ENCODE results near the gene GPR137B. TPM values are rescaled to one million over a fixed set of nuclear protein-coding genes. Genes with fewer than 3 reads are reported as not detected.

Gene GPR137B
- total RNA-seq, 1 donor from 2014 or later = 11.8 TPM

DNA sequence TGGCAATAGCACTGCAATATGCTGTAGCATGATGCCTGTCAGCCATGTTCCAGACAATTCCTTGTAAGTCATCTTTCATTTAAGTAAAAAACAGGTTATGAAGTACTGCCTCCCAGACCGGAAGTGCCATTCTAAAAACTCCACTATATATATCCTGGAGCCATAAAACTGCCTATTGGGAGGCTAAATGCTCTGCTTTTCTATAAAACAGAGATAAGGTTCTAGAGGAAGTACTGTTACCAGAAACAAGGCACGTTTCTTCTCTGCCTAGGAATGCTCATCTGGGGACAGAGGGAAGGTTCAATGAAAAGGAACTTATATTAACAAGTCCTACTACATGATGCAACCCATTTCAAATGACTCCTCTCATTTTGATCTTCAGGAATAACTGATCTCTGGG is 66.8 kb downstream of the GPR137B start:
- H3K4me1 Mint-ChIP-seq = peaks cover 24% of the 10 kb centered on the region
- H3K36me3 Mint-ChIP-seq (ENCODE audit: low read depth) = peaks cover 10% of the 10 kb centered on the region
- TF ChIP-seq, protein P1, sequence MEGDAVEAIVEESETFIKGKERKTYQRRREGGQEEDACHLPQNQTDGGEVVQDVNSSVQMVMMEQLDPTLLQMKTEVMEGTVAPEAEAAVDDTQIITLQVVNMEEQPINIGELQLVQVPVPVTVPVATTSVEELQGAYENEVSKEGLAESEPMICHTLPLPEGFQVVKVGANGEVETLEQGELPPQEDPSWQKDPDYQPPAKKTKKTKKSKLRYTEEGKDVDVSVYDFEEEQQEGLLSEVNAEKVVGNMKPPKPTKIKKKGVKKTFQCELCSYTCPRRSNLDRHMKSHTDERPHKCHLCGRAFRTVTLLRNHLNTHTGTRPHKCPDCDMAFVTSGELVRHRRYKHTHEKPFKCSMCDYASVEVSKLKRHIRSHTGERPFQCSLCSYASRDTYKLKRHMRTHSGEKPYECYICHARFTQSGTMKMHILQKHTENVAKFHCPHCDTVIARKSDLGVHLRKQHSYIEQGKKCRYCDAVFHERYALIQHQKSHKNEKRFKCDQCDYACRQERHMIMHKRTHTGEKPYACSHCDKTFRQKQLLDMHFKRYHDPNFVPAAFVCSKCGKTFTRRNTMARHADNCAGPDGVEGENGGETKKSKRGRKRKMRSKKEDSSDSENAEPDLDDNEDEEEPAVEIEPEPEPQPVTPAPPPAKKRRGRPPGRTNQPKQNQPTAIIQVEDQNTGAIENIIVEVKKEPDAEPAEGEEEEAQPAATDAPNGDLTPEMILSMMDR (conservative IDR thresholded peaks at IDR 0.05) = no peak
- H3K27me3 Mint-ChIP-seq (ENCODE audit: low read depth) = no peaks in the 10 kb centered on the region
- H3K27ac Mint-ChIP-seq (ENCODE audit: unreplicated experiment) = no peak overlapping the region
- no peaks in the 10 kb centered on the region for H3K9me3 Mint-ChIP-seq
- H3K4me3 Mint-ChIP-seq = no peak overlapping the region
- DNase-seq (ENCODE audit: low read depth, low spot score) = no peak

DNA sequence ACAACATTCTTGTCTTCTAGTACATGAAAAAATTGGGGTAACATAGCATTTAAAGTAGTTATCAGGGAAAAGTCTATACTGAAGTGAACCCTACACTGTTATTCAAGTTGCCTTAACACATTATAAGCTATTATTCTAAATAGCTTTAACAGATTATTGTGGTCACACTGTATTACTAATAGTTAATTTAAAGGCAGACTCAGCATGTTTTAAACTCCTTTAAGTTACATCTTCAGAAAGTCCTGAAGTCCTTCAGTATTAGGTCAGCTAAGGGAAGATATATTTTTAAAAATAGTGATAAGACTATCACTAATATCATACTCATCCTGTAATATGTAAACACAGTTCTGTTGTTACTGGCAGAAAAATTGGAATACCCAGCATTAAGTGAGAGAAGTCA is 67.4 kb downstream of the GPR137B start:
- Mint-ChIP-seq H3K4me3 (no peak overlapping the region), H3K9me3 (no peaks in the 10 kb centered on the region), H3K36me3 (ENCODE audit: low read depth) (peaks cover 5% of the 10 kb centered on the region), H3K27ac (ENCODE audit: unreplicated experiment) (no peak overlapping the region), H3K4me1 (peaks cover 19% of the 10 kb centered on the region), H3K27me3 (ENCODE audit: low read depth) (no peaks in the 10 kb centered on the region)
- no peak for DNase-seq (ENCODE audit: low read depth, low spot score)
- TF ChIP-seq, protein P1 (conservative IDR thresholded peaks at IDR 0.05) = no peak

DNA sequence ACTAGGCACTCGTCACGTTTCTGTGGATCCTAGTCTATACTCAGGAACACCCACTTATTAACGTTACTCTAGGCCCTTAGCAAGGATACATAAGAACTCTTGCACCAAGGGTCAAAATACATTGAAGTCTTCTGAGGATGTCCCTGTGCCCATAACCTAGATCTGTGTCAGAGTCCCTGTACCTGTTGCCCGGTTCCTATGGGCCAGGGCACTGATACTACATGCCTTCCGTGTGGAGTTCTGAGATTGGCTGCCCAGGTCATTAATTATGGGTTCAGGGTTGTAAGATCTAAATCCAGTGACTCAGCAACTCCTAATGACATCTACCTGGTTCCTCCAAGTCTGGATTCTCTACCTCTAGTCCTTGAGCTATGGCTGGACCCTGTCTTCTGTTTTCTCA is 69.5 kb downstream of the GPR137B start:
- no peak overlapping the region for H3K27ac Mint-ChIP-seq (ENCODE audit: unreplicated experiment)
- H3K36me3 Mint-ChIP-seq (ENCODE audit: low read depth) = peaks cover 3% of the 10 kb centered on the region
- no peak for DNase-seq (ENCODE audit: low read depth, low spot score)
- H3K4me3 Mint-ChIP-seq = no peak overlapping the region
- H3K9me3 Mint-ChIP-seq = no peaks in the 10 kb centered on the region
- peaks cover 7% of the 10 kb centered on the region for H3K4me1 Mint-ChIP-seq
- H3K27me3 Mint-ChIP-seq (ENCODE audit: low read depth) = no peaks in the 10 kb centered on the region
- TF ChIP-seq, protein P1 (conservative IDR thresholded peaks at IDR 0.05) = no peak

DNA sequence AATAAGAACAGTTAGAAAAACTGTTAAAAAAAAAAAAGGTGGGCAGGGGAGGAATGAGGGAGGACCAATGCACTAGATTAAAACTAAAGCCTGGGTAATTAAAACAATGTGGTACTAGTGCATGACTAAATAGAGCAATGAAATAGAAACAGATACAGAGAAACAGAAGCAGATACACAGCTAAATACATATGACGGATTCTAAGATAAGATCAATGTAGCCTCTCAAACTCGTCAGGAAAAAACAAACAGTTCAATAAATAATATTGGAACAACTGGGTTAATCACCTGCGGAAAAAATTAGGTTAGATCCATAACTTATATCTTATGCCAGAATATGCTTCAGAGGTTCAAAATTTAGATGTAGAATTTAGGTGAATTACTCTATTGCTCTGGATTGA is 71.2 kb downstream of the GPR137B start:
- DNase-seq (ENCODE audit: low read depth, low spot score) = no peak
- H3K36me3 Mint-ChIP-seq (ENCODE audit: low read depth) = peaks cover 3% of the 10 kb centered on the region
- H3K27ac Mint-ChIP-seq (ENCODE audit: unreplicated experiment) = no peak overlapping the region
- H3K4me3 Mint-ChIP-seq = no peak overlapping the region
- no peaks in the 10 kb centered on the region for H3K27me3 Mint-ChIP-seq (ENCODE audit: low read depth)
- no peaks in the 10 kb centered on the region for H3K9me3 Mint-ChIP-seq
- no peaks in the 10 kb centered on the region for H3K4me1 Mint-ChIP-seq
- TF ChIP-seq, protein P1 (conservative IDR thresholded peaks at IDR 0.05) = no peak

DNA sequence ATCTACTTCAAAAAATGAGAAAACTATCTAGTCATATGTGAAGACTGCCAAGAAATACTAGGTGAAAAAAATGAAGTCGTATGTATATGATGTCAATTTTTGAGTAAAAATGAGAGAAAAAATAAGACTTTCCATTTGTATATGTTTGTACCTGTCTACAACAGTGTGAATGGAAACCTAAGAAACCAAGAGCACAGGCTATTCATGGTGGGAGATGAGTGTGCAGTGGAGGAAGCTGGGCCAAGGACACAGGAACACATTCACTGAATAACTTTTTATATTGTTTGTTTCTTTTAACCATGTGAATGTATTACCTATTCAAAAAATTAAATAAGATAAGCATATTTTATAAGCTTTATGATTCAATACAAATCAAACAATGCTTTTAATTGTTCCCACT is 72.4 kb downstream of the GPR137B start:
- TF ChIP-seq, protein P1 (conservative IDR thresholded peaks at IDR 0.05) = no peak
- H3K4me1 Mint-ChIP-seq = no peaks in the 10 kb centered on the region
- H3K27ac Mint-ChIP-seq (ENCODE audit: unreplicated experiment) = no peak overlapping the region
- no peak for DNase-seq (ENCODE audit: low read depth, low spot score)
- no peaks in the 10 kb centered on the region for H3K9me3 Mint-ChIP-seq
- H3K27me3 Mint-ChIP-seq (ENCODE audit: low read depth) = no peaks in the 10 kb centered on the region
- H3K4me3 Mint-ChIP-seq = no peak overlapping the region
- peaks cover under 1% of the 10 kb centered on the region for H3K36me3 Mint-ChIP-seq (ENCODE audit: low read depth)

DNA sequence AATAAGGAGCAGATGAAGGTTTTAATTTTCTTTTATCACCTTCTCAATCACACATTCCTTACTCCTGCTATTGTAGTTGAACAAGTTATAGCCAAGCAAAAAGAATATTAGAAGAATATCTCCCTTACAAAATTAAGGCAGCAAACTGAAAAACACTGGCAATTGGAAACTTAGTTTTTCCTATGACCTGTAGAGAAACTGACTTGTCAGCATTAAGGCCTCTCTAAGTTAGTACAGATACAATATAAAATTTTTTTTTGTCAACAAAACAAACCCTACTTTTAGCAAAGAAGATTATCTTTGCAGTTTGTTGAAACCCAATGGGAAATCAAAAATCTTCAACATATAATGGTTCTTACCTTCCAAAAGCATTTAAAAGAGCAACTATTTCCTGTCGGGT is 78.1 kb downstream of the GPR137B start:
- Mint-ChIP-seq H3K4me3 (no peak overlapping the region), H3K27ac (ENCODE audit: unreplicated experiment) (no peak overlapping the region), H3K36me3 (ENCODE audit: low read depth) (no peaks in the 10 kb centered on the region), H3K9me3 (no peaks in the 10 kb centered on the region), H3K4me1 (no peaks in the 10 kb centered on the region), H3K27me3 (ENCODE audit: low read depth) (no peaks in the 10 kb centered on the region)
- DNase-seq (ENCODE audit: low read depth, low spot score) = no peak
- TF ChIP-seq, protein P1 (conservative IDR thresholded peaks at IDR 0.05) = no peak
